HepG2 (cell line): Measurements from ENCODE around the gene FBH1. TPM values are rescaled to one million over a fixed set of nuclear protein-coding genes. Genes with fewer than 3 reads are reported as not detected.
A peak's percentile ranks its signal among the peaks of the same experiment; 100 is the strongest.

Experiments used
- BCL3 ChIP-seq: sonication (generic); formaldehyde crosslinking; IDR thresholded peaks from 2 replicates; pipeline ENCODE4 v1.5.1; 2020; ENCODE audit warnings: mild to moderate bottlenecking, missing genetic modification reagents, moderate library complexity
- BHLHE40 ChIP-seq: IDR thresholded peaks from 2 replicates; pipeline ENCODE4 v1.6.1; 2011; ENCODE audit warnings: low read length, improper control_type of control experiment
- DMAP1 ChIP-seq: IDR thresholded peaks from 2 replicates; pipeline ENCODE4 v1.6.1; 2016
- DPF2 ChIP-seq: sonication (generic); formaldehyde crosslinking; IDR thresholded peaks from 2 replicates; pipeline ENCODE4 v1.4.0; 2020; ENCODE audit warnings: mild to moderate bottlenecking, low read depth, missing genetic modification reagents, borderline replicate concordance
- ESRRA ChIP-seq: sonication (generic); formaldehyde crosslinking; IDR thresholded peaks from 2 replicates; pipeline ENCODE4 v1.5.1; 2020; ENCODE audit warnings: mild to moderate bottlenecking, low read depth, missing genetic modification reagents
- FOSL2 ChIP-seq: sonication (generic); formaldehyde crosslinking; IDR thresholded peaks from 2 replicates; pipeline ENCODE4 v1.4.0; 2020; ENCODE audit warnings: missing genetic modification reagents
- FOXC1 ChIP-seq: sonication (generic); formaldehyde crosslinking; IDR thresholded peaks from 2 replicates; pipeline ENCODE4 v1.8.0; 2022; ENCODE audit warnings: mild to moderate bottlenecking, missing genetic modification reagents, borderline replicate concordance
- MXD3 ChIP-seq: IDR thresholded peaks from 2 replicates; pipeline ENCODE4 v1.6.1; 2016; ENCODE audit warnings: mild to moderate bottlenecking, missing biosample characterization, missing genetic modification reagents
- PRDM4 ChIP-seq: sonication (generic); formaldehyde crosslinking; IDR thresholded peaks from 2 replicates; pipeline ENCODE4 v1.9.0; 2021; ENCODE audit warnings: missing genetic modification reagents, borderline replicate concordance
- TFAP4 ChIP-seq: sonication (generic); IDR thresholded peaks from 2 replicates; pipeline ENCODE4 v1.6.1; 2016; ENCODE audit warnings: low read depth, borderline replicate concordance
- ZBTB25 ChIP-seq: IDR thresholded peaks from 2 replicates; pipeline ENCODE4 v1.6.1; 2018; ENCODE audit warnings: missing genetic modification reagents
- ZFP91 ChIP-seq: sonication (generic); formaldehyde crosslinking; IDR thresholded peaks from 2 replicates; pipeline ENCODE4 v1.9.0; 2022; ENCODE audit warnings: missing genetic modification reagents, mild to moderate bottlenecking, borderline replicate concordance
- ZNF331 ChIP-seq: sonication (generic); formaldehyde crosslinking; IDR thresholded peaks from 2 replicates; pipeline ENCODE4 v1.4.0; 2020; ENCODE audit warnings: missing genetic modification reagents
- ZNF335 ChIP-seq: sonication (generic); formaldehyde crosslinking; IDR thresholded peaks from 2 replicates; pipeline ENCODE4 v1.4.0; 2020; ENCODE audit warnings: missing genetic modification reagents
- ZNF567 ChIP-seq: sonication (generic); formaldehyde crosslinking; IDR thresholded peaks from 2 replicates; pipeline ENCODE4 v1.8.1; 2023; ENCODE audit warnings: mild to moderate bottlenecking, missing genetic modification reagents, borderline replicate concordance
- ZNF749 ChIP-seq: sonication (generic); formaldehyde crosslinking; IDR thresholded peaks from 2 replicates; pipeline ENCODE4 v1.8.0; 2022; ENCODE audit warnings: mild to moderate bottlenecking, missing genetic modification reagents, moderate library complexity, borderline replicate concordance
- ZNF790 ChIP-seq: sonication (generic); formaldehyde crosslinking; IDR thresholded peaks from 2 replicates; pipeline ENCODE4 v1.8.0; 2022; ENCODE audit warnings: missing genetic modification reagents, mild to moderate bottlenecking, borderline replicate concordance
- polyA plus RNA-seq, 8 experiments: library from polyadenylated mRNA; depleted of rRNA in 3 of 8; stranded (reverse) in 7 of 8; unstranded in 1 of 8; fragments of >200 nt; fragmentation: Illumina TruSeq in 4 of 8; extraction: Trizol in 4 of 8; gene quantifications; 2 replicates each; pipeline versions ENCODE4 v1.2.1 to v1.2.3, GENCODE V29; 2011 to 2016; ENCODE audit warnings: low read depth in 4 of 8, missing spikeins in 1 of 8, mixed read lengths in 1 of 8; ENCODE audit not compliant: insufficient read depth in 1 of 8
- total RNA-seq, 5 experiments: library from RNA; depleted of rRNA; stranded (reverse); fragments of >200 nt; fragmentation: Illumina TruSeq; extraction: Trizol; gene quantifications; 2 replicates each; pipeline ENCODE4 v1.2.3, GENCODE V29; 2016; ENCODE audit warnings: low read depth in 1 of 5

The FBH1 gene
- total and polyA plus RNA-seq, 2 of the 13 experiments (the other 11 are each of a cell fraction or from before 2014, with no cell fraction given) = 48.8 to 60.3 TPM

GRCh38 chr10:5840314-5841307 is 49.4 kb upstream of the FBH1 start (continued):
- peak; percentile 40; the same call in 1 of the 2 replicates for TF ChIP-seq TFAP4
- TF ChIP-seq ESRRA = no peak
- no peak for TF ChIP-seq PRDM4 (CRISPR knock-in tag)
- TF ChIP-seq FOSL2 (CRISPR knock-in tag) = peak; percentile 68
- TF ChIP-seq DPF2 (CRISPR knock-in tag) = no peak
- TF ChIP-seq ZFP91 = peak; percentile 13; the same call in 1 of the 2 replicates
- TF ChIP-seq ZNF335 (CRISPR knock-in tag) = 0 out of 2 replicates have a peak, but pooled peaks have one; percentile 22
- 0 out of 2 replicates have a peak, but pooled peaks have one; percentile 20 for TF ChIP-seq DMAP1
- peak; percentile 59; the same call in 1 of the 2 replicates for TF ChIP-seq ZNF749
- TF ChIP-seq ZBTB25 (CRISPR knock-in tag) = 0 out of 2 replicates have a peak, but pooled peaks have one; percentile 22
- TF ChIP-seq ZNF331 = peak; percentile 53; the same call in 1 of the 2 replicates
- peak; percentile 44; the same call in 1 of the 2 replicates for TF ChIP-seq BHLHE40
- TF ChIP-seq FOXC1 = no peak
- peak; percentile 59; the same call in 1 of the 2 replicates for TF ChIP-seq MXD3 (CRISPR knock-in tag)
- TF ChIP-seq ZNF567 (CRISPR knock-in tag) = 0 out of 2 replicates have a peak, but pooled peaks have one; percentile 64
- no peak for TF ChIP-seq ZNF790
- no peak for TF ChIP-seq BCL3 (CRISPR knock-in tag)
